HG03097 (cell line): ENCODE results near the gene DSCAML1.
"Not testable (repeated sequence)": the region's sequence is repeated elsewhere in the genome, so short reads cannot be mapped to it uniquely, and the experiment has no call there.

ENCODE experiments used
- ATAC-seq: cut with Tn5 transposase; IDR thresholded peaks from one replicate; pipeline ENCODE4 v1.9.1; 2021; ENCODE audit not compliant: unreplicated experiment, low FRiP score

Gene DSCAML1

DNA sequence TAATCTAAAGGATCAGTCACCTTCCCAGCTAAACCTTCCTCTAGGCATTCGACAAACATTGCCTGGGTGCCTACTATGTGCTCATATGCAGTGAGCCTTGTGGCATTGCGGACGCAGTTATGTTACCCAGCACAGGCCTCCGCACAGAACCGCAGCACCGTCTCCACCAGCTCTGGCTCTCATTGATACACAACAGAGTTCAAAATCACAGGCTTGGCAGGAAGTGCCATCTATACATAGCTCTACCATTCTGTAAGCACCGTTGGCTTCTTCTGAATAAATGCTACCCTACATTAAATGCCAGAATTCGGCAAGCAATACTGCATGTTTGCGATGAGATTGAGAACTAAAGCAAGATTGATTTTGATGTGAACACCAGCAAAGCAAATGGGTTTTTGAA lies 31.0 kb downstream of the DSCAML1 start:
- no peak for ATAC-seq

DNA sequence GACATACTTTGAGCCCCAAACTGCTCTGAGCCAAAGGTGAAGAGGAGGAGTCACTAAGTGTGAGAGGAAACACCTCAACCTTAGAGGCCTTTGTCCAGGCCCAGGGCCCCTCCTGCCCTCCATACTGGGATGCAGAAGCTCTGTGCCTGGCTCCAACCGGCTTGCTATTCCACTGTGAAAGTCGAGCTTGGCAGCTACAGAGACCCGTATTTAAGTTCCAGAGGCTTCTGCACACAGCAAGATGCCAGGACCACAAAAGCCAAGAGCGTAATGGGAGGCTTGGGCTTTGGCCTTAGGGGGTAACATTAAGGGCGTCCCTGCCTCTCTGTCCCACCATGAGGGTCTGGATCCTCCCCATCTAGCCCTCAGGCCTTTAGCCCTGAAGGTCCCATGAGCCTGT lies 31.9 kb downstream of the DSCAML1 start:
- ATAC-seq, result no peak

DNA sequence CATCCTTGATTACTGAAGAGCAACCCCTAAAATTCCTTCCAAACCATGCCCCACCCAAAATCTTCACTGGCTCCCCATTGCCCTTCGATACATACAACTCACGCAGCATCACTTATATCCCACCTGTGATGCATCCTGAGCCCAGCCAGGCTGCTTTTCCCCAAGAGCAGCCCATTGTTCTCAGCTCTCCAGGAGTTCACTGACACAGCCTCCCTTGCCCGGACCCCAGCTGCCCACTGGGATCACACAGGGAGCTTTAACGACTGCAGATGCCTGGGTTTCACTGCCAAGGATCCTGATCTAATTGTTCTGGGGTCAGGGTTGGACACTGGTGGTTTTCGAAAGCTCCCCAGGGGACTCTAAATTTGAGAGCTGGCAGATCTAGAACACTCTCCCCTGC lies 33.6 kb downstream of the DSCAML1 start:
- not testable (repeated sequence) for ATAC-seq

DNA sequence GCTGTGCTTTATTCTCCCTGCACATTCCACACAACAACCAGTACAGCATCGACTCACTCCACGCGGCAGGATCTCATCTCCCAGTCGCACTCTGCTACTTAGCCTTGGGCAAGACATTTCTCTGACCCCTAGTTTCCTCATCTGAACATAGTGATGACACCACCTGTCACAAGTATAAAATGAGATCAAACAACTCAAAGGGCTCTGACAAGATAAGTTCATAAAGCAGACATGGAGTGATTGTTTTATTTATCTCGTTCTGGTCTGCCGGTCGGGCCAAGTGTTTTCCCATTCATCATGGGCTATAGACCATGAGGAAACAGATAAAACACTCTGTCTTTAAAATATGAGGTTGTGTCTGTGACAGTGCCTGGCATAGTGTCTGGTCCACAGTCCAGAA lies 35.0 kb downstream of the DSCAML1 start:
- ATAC-seq, result no peak

DNA sequence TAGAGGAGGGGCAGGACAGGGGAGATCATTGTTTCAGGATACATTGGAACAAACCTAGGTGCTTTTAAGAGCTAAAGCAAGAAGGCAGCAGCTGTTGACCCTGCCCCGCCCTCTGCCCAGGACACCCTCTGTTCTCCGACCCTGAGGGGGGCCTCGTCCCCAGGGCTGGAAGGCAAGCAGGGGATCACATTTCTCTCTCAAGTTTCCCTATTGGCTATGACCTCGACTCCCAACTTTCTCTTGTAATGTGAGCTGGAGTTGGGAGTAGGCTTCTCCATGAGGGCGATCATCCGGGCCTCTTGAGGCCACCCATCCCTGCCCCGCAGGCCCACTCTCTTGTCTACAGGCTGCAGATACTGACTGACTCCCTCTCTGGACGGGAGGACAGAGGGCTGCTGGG lies 37.7 kb downstream of the DSCAML1 start:
- ATAC-seq, result no peak

DNA sequence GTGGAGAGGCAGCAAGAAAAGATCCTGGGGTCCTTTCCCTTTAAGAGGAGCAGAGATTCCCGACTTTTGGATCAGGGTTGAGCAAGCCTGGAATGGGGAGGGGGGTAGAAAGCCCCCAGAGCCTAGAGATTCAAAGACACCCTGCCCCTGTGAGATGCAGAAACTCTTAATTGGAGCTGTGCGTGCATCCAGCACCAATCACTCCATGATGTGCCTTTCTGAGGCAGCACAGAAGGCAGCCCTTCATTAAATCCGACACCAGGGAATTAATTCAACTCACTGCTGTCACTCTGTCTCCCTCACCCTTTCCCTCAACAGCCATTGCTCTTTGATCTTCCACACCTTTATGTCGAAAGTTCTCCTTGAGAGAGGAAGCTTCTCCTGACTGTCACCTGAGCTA lies 43.0 kb downstream of the DSCAML1 start:
- no peak for ATAC-seq

DNA sequence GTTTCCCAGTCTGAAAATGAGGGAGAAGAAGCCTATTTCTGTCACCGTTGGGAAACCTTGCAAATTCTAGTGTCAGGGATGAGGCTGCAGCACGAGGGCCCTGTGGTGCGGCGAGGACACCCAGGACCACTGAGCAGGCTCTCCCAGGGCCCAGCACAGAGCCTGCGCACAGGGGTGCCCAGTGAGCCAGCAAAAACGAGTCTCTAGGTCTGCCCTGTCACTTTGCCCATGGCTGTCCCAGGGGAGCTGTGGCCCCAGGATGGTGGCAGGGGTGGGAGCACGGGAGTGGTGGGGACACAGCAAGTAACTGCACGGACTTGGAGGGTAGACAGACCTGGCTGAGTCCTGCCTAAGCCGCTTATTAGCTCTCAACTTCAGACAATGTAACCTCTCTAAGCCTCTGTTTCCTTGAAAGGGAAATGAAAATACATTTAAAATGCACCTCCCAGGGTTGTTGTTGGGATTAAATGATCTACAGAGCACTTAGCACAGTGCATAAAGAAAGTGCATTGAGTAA lies 44.2 kb downstream of the DSCAML1 start:
- no peak for ATAC-seq

DNA sequence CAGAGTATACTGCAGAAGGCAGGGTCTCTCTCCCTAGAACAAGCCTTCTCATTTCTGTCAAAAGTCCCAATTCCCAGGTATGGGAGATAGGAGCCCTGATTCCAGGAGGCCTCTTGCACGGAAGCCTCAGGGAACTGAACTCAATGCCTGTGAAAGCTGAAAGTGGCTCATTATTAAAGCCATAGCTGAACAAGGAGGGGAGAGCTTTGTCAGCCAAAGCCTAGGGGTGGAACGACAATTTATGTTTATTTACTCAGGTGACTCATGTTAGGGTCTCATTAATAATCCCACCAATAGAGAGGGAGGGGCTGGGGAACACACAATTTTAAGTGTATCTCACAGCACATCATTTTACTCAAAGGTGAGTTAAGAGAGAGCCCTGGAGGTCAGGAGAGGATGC lies 44.9 kb downstream of the DSCAML1 start:
- ATAC-seq, result no peak

DNA sequence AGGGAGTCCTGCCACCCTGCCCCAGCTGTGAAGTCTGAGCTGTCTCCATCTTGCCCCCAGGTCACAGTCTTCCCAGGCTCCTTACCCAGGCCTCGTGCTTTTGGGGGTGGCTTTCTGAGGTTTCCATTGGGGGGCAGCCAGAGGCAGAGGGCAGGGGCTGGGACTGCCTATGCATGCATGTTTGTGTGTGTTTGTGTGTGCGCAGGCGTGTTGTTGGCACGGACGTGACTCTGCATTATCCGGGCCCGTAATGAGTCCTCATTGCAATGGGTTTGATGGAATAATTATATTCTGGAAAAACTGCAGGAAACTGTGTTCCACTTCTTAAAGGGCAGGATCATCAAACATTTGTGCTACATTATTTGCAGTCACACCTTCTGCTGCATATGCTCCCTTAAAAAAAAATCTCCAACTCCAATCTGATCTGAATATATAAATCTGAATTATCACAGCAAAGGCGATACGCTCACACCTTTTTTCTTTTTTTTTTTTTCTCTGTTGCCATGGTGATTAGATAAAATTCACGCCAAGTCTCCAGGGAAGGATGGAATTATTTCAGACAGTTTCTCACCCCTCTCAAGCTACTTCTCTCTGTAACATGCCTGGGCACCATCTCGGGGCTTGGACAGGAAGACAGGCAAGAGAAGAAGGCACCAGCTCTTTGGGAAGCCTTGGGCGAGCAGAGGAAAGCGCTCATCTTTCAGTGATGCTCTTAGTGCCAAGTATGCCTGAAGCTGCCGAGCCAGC lies 45.9 kb downstream of the DSCAML1 start:
- ATAC-seq, result no peak

DNA sequence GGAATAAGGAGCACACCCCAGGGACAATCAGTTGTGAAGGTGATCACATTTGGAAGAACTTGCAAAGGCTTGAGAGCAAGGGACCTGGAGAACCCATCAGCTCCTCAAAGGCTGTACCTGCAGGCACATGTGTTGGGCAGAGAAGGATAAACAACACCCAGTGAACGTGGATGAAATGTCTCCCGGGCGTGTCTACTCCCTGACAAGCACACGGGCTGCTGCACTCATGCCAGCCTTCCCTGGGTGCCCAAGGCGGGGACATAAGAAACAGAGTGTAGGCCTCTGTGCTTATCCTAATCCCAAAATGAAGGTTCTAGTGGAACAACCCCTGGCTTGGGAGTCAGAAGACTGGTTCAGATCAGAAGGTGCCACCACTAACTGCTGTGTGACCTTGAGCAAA lies 46.7 kb downstream of the DSCAML1 start:
- ATAC-seq, result no peak

DNA sequence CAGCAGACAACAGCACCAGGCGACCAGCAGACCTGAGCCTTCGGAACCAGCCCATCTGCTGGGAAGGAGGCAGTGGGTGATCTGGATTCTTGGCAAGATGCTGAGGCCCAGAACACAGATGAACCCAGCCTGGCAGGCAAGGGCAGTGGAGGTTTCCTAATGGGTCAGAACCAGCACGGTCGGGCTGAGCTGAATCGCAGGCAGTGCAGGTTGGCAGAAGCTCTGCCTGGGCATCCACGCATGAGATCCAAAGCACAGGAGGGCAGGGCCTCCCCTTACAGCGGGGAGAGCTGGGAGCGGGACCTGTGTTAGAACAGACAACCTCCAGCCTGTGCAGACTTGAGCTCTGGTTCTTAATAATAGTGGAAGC lies 47.5 kb downstream of the DSCAML1 start:
- no peak for ATAC-seq

DNA sequence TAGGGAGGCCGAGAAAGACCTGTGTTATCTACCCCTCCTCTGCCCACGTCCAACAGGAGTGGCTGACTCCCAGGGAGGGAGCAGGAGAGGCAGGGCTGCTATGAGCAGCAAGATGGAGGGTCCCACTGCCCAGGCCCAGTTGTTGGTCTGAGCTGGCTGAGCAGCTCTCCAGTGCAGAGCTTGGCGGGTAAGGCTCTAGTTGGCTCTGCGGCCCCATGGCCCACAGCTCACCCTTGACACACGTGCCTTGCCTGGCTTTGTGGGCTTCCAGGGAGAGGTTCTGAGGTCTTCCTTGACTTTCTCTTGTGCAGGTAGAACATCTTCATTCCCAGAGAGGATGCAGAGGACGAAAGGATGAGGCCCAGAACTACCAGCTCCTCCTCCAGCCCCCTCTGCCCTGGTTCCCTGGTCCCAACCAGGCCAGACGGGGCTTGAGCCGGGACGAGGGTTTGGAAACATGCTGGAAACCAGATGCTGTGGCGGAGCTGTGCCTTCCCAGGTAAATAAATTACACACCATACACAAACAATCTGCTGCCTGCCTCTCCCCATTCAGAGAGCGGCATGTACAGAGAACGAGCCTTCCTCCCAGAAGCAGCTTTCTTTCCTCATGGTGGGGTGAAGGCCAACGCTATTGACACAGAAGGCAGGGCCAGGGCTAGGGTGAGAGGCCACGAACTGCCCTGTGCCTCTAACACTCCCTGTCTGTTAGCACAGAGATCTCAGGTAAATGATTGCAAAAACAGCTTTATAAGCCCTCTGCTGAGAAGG lies 48.1 kb downstream of the DSCAML1 start:
- ATAC-seq, result no peak

DNA sequence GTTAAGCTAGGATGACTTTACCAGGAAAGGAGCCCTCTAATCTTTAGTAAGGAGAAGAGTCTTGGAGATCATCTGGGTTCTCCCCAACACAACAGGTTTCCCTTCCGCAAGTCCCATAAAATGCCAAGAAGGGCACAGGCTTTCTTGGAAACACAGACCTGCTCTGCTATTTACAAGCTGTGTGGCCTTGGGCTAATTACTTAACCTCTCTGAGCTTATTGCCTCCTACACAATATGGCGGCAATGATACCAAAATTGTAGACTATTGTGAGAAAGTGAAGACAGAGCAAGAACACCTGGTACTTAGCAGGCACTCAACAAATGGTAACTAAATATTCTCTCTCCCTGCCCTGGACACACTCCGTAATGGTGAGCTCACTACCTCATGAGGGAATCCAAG lies 49.1 kb downstream of the DSCAML1 start:
- ATAC-seq, result no peak

DNA sequence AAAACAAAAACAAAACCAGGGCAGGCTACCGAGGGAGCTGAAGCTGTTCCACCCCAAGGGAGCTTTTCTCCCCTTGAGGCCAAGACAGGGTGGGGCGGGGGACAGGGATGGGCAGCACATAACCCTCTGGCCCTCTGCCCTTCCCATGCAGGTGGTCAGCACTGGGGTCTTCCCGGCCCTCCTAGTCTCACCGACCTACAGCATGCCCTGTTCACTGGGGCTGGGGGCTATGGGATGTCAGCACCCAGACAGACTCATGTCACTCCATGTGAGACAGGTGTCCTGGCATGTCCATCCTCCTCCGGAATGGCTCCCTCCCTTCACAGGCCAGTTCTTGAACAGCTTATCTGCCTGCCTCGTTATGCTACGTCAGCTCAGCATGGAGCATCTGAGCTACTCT lies 51.7 kb downstream of the DSCAML1 start:
- ATAC-seq, result no peak

DNA sequence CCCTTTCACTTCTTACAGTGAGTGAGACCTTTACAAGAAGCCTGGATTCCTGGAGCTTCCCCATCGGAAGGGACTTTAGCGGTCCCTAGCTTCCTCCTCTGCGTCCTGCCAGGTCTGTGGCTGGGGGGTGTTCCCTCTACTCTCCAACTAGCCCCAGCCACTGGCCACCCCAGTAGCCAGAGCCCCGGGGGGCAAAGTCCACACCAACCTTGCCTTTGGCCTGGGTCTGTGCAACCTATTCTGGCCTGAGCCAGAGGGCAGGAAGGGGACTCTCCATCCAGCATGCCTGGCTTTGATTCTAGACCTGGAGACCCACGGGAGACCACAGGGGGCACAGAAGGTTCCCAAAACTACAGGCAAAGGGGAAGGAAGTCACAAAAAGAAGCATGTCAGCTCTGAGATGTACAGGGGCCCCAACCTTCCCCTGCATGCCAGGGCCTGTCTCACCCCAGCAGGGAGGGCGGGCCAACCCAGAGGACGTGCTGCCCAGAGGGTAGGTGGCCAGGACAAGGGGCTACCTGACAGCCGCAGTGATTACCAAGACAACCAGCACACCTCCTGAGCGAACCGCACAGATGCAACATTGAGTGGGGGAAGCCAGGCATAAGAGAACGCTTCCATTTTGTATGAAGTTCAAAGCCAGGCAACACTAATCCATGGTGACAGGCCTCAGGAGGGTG lies 52.4 kb downstream of the DSCAML1 start:
- ATAC-seq, result no peak

DNA sequence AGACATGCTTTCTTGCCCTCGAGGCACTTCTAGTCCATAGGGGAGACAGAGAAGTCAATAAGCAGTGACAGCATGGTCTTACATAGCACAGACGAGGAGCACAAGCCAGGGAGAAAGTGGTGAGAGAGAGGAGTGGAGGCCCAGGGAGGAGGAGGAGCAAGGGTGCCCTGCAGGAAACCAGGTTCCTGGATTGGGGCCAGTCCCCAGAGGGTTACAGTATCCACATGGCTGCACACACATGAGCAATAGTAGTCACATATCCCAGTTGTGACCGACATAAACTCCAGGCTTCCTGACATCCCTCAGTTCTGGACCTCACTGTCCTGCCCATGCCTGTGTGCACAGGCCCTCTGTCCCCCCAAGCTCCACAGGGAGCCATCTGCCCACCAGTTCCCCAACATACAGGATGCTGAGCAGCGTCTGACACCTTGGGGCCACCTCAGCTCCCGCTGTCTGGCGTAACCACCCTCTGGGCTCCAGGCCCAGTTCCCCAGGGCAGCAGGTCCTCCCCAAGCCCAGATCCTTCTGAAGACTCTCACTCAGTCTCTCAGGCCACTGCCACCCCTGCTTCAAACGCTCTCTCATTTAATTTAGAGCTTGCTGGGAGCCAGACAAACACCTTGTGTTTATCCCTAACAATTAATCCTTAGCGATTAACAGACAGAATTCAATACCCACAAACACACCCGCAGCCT lies 53.7 kb downstream of the DSCAML1 start:
- no peak for ATAC-seq

DNA sequence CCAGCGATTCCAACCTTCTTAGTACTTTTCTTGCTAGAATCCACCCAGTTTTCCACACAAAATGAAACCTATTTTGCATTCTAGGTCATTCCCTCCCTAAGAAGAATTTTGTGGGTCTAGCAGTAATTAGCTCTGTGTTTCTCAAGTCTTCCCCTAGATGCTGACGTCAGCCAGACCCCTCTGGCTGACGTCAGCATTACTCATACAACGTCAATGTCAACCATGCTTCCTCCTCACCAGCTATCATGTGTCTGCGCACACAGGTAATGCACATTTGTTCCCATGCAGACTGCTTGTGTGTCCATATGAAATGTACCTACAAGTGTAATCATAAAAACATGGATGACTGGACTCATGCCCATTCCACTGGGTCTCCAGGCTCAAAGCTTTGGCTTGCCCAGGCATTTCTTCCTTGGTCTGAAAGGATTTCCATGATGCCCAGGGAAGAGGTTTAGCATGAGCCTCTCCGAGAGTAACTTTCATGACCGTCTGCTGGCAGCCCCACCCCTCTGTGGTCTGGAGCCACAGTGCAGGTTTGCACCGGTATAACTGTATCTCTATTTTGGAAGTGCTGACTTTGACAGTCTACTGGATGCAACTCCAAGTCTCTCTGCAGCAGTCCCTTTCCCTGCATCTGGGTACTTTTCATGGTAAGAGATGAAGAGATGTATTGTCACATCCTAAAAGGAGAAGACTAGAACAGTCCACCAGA lies 58.6 kb downstream of the DSCAML1 start:
- no peak for ATAC-seq

DNA sequence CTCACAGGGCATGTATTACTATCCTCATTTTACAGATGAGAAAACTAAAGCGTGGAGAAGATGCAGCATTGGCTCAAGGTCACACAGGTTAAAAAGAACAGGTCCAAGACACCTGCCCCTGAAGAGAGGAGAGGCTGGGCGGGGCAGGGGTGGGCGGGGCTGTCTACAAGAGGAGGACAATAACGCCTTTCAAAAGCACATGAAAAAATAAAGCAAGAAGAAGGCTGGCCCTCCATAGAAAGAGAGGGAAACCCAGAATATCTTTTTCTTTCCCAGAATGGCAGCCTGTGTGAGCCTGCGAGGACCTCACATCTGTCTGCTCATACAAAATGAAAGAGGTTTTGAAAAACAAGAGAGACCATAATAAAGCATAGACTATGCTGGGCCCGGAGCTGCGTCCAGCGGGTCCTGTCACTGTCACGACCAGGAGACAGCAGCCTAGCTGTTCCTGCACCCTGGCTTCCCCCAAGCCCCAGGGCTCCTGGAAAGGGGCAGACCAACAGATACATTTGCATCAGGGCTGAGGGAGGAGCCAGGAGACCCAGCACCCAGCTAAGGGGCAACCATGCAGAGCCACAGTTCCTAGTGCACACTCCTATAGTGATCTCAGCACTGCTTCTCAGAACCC lies 61.6 kb downstream of the DSCAML1 start:
- no peak for ATAC-seq

DNA sequence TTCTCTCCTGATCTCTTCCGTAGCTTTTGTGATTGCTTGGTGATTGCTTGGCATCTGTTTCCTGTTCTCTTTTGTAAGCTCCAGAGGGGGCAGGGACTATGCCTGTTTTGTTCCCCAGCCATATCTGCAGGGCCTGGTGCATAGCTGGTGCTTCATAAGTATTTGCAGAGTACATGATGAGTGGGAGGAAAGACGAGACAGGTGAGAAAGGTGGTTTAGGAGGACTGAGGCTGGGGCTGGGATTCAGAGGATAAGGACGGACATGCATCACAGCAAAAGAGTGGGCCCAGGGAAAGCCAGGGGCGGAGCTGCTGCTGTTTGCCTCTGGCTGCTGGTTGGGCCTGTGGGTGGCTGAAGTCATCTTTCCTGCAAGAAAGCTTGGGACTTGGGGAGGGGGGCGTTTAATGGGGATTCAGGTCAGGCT lies 62.4 kb downstream of the DSCAML1 start:
- ATAC-seq, result no peak

DNA sequence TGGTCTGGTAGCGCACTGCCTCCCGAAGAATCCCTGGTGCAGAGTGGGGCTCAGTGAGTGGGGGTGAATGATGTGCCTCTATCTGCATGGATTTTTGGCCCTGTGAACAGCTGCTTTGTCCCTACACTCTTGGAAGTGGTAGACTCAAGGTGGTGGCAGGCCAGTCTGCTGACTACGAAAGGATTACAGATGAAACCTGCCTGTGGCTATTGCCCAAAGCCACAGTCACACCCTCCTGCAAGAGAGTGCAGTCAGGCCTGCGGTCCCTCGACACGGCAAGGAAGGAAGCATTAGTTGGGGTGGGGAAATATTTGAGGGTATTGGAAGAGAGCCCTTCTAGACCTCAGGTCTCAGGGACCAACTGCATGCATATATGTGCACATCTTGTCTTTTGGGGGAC lies 63.7 kb downstream of the DSCAML1 start:
- ATAC-seq, result no peak
